MM.1S (cell line): ENCODE data around the gene TAS2R41.

Experiments
- DNase-seq: peaks from one replicate; pipeline ENCODE4 v3.0.0-alpha.2; 2015
- H2AFZ ChIP-seq: fragments of 300-600 bp; sonication (generic); 2 replicates; pipeline ENCODE4 v1.6.0; 2016; ENCODE audit warnings: antibody characterized with exemption, low read length
- H3F3A ChIP-seq: fragments of 300-600 bp; sonication (generic); 2 replicates; pipeline ENCODE4 v1.6.1; 2016; ENCODE audit warnings: mild to moderate bottlenecking, antibody characterized with exemption, low read length, moderate library complexity, mixed read lengths; ENCODE audit not compliant: insufficient read depth
- H3K27ac ChIP-seq: fragments of 300-600 bp; sonication (generic); 2 replicates; pipeline ENCODE4 v1.5.1; 2016; ENCODE audit warnings: mild to moderate bottlenecking, low read length
- H3K27me3 ChIP-seq: fragments of 300-600 bp; sonication (generic); replicated peaks from 2 replicates; pipeline ENCODE4 v1.6.0; 2016; ENCODE audit warnings: low read length; ENCODE audit not compliant: insufficient read depth
- H3K36me3 ChIP-seq: fragments of 300-600 bp; sonication (generic); replicated peaks from 2 replicates; pipeline ENCODE4 v1.6.1; 2016; ENCODE audit warnings: mild to moderate bottlenecking, low read length, mixed read lengths; ENCODE audit not compliant: insufficient read depth
- H3K4me1 ChIP-seq: fragments of 300-600 bp; sonication (generic); 2 replicates; pipeline ENCODE4 v1.6.1; 2016; ENCODE audit warnings: low read length, mixed read lengths
- H3K4me2 ChIP-seq: fragments of 300-600 bp; sonication (generic); 2 replicates; pipeline ENCODE4 v1.6.0; 2016; ENCODE audit warnings: low read depth, low read length
- H3K4me3 ChIP-seq: fragments of 300-600 bp; sonication (generic); 2 replicates; pipeline ENCODE4 v1.5.1; 2016; ENCODE audit warnings: low read length, mixed read lengths
- H3K79me2 ChIP-seq: fragments of 300-600 bp; sonication (generic); 2 replicates; pipeline ENCODE4 v1.6.1; 2016; ENCODE audit warnings: mixed run types, low read length, mixed read lengths
- H3K9ac ChIP-seq: fragments of 300-600 bp; sonication (generic); 2 replicates; pipeline ENCODE4 v1.6.1; 2016; ENCODE audit warnings: low read length, mixed read lengths
- H3K9me2 ChIP-seq: fragments of 300-600 bp; sonication (generic); replicated peaks from 2 replicates; pipeline ENCODE4 v1.6.1; 2016; ENCODE audit warnings: mild to moderate bottlenecking, low read length, mixed read lengths; ENCODE audit not compliant: insufficient read depth
- H3K9me3 ChIP-seq: fragments of 300-600 bp; sonication (generic); replicated peaks from 2 replicates; pipeline ENCODE4 v1.6.1; 2016; ENCODE audit warnings: mild to moderate bottlenecking, low read length, mixed read lengths; ENCODE audit not compliant: insufficient read depth
- H4K20me1 ChIP-seq: fragments of 300-600 bp; sonication (generic); 2 replicates; pipeline ENCODE4 v1.6.1; 2016; ENCODE audit warnings: mild to moderate bottlenecking, low read length, moderate library complexity, mixed read lengths; ENCODE audit not compliant: insufficient read depth
- EZH2 ChIP-seq: fragments of 300-600 bp; sonication (generic); optimal IDR thresholded peaks from 2 replicates; pipeline ENCODE3; 2017; ENCODE audit warnings: low read depth, mild to moderate bottlenecking, antibody characterized with exemption, low read length, mixed read lengths
- EZH2phosphoT487 ChIP-seq: fragments of 300-600 bp; sonication (generic); IDR thresholded peaks from 2 replicates; pipeline ENCODE4 v1.6.1; 2018; ENCODE audit warnings: antibody characterized with exemption, low read length
- TF ChIP-seq, protein P1 (sequence below): fragments of 300-600 bp; sonication (generic); IDR thresholded peaks from 2 replicates; pipeline ENCODE4 v1.5.1; 2016; ENCODE audit warnings: antibody characterized with exemption, low read length, mixed read lengths

Gene TAS2R41

DNA sequence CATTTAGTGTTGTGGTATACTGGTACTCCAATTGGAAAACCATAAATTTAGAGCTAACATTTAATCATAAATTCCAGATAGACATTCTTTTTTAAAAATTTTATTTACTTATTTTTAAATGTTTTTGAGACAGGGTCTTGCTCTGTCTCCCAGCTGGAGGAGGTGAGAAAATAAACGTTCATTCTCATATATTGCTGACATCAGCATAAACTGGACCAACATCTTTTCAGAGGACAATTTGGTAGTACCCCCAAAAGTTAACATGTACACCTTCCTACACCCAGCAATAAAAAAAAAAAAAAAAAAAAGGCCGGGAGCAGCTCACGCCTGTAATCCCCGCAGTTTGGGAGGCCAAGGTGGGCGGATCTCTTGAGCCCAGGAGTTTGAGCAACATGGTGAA is 29.2 kb upstream of the TAS2R41 start:
- Histone ChIP-seq H2AFZ (no peak overlapping the region), H3K4me2 (no peak overlapping the region), H3K4me3 (no peak overlapping the region), H3K36me3 (no peaks in the 10 kb centered on the region), H3K27me3 (no peaks in the 10 kb centered on the region), H3K27ac (no peak overlapping the region), H3K79me2 (no peaks in the 10 kb centered on the region), H3K9me3 (no peaks in the 10 kb centered on the region), H3K9me2 (no peaks in the 10 kb centered on the region), H4K20me1 (no peaks in the 10 kb centered on the region), H3F3A (no peaks in the 10 kb centered on the region), H3K9ac (no peak overlapping the region), H3K4me1 (no peaks in the 10 kb centered on the region)
- no peak for DNase-seq
- TF ChIP-seq EZH2 (no peak), EZH2phosphoT487 (no peak)
- TF ChIP-seq, protein P1, sequence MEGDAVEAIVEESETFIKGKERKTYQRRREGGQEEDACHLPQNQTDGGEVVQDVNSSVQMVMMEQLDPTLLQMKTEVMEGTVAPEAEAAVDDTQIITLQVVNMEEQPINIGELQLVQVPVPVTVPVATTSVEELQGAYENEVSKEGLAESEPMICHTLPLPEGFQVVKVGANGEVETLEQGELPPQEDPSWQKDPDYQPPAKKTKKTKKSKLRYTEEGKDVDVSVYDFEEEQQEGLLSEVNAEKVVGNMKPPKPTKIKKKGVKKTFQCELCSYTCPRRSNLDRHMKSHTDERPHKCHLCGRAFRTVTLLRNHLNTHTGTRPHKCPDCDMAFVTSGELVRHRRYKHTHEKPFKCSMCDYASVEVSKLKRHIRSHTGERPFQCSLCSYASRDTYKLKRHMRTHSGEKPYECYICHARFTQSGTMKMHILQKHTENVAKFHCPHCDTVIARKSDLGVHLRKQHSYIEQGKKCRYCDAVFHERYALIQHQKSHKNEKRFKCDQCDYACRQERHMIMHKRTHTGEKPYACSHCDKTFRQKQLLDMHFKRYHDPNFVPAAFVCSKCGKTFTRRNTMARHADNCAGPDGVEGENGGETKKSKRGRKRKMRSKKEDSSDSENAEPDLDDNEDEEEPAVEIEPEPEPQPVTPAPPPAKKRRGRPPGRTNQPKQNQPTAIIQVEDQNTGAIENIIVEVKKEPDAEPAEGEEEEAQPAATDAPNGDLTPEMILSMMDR = no peak

DNA sequence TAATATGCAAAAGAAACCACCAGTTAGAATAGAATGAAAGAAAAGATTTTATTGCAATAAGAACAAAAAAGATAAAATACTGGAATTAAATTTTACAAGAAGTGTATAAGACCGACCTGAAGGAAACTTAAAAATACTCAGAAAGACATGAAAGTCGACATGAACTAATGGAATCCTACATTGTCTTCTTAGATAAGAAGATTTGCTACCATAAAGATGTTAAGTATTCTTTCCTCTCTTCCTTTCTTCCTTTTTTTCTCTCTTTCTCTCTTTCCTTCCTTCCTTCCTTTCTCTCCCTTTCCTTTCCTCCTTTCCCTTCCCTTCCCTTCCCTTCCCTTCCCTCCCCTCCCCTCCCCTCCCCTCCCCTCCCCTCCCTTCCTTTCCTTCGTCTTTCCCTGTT is 27.9 kb upstream of the TAS2R41 start:
- Histone ChIP-seq H4K20me1 (no peaks in the 10 kb centered on the region), H3F3A (no peaks in the 10 kb centered on the region), H3K9ac (no peak overlapping the region), H3K27ac (no peak overlapping the region), H3K4me2 (no peak overlapping the region), H3K9me2 (no peaks in the 10 kb centered on the region), H3K4me1 (no peaks in the 10 kb centered on the region), H3K4me3 (no peak overlapping the region), H3K9me3 (no peaks in the 10 kb centered on the region), H2AFZ (no peak overlapping the region), H3K36me3 (no peaks in the 10 kb centered on the region), H3K27me3 (no peaks in the 10 kb centered on the region), H3K79me2 (no peaks in the 10 kb centered on the region)
- DNase-seq = no peak
- TF ChIP-seq EZH2 = no peak
- TF ChIP-seq, protein P1 = no peak
- TF ChIP-seq EZH2phosphoT487 = no peak

DNA sequence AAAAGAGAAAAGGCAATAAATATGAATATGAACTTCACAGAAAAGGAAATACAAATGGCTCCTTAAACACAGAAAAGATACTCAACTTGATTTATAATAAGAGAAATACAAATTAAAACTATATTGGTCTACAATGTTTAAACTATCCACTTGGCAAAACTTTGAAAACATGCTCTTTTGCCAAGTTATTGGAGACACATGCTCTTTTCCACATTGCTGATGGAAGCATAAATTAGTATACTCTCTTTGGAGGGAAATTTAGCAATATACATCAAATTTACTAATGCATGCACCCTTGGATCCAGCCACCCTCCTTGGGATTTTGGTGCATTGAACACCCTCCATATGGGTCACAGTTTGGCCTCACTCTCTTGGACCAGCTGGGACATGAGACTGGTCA is 26.6 kb upstream of the TAS2R41 start:
- Histone ChIP-seq H3K4me2 (no peak overlapping the region), H3K27ac (no peak overlapping the region), H3K4me1 (peaks cover 8% of the 10 kb centered on the region; the same call in 1 of the 2 replicates), H2AFZ (no peak overlapping the region), H3K9ac (no peak overlapping the region), H3K79me2 (no peaks in the 10 kb centered on the region), H3K9me2 (no peaks in the 10 kb centered on the region), H3K36me3 (no peaks in the 10 kb centered on the region), H3K9me3 (no peaks in the 10 kb centered on the region), H3F3A (peaks cover 4% of the 10 kb centered on the region; the same call in 1 of the 2 replicates), H3K4me3 (no peak overlapping the region), H4K20me1 (no peaks in the 10 kb centered on the region), H3K27me3 (no peaks in the 10 kb centered on the region)
- DNase-seq = no peak
- TF ChIP-seq EZH2phosphoT487 (no peak), EZH2 (no peak)
- TF ChIP-seq, protein P1 = no peak
